Astrocyte (in vitro differentiated cells and primary cell): ENCODE measurements around the gene TEDC2. TPM values are rescaled to one million over a fixed set of nuclear protein-coding genes. Genes with fewer than 3 reads are reported as not detected.

ENCODE experiments used
- DNase-seq: peaks from one replicate; pipeline ENCODE4 v3.0.0-alpha.2; 2010; ENCODE audit warnings: low read depth
- FAIRE-seq: peaks from 2 replicates; lab custom pipeline; 2011; peaks lifted over from hg19 to GRCh38; lab: Jason Lieb, UNC
- H2AFZ ChIP-seq: 2 replicates; pipeline ENCODE4 v1.6.0; 2012; ENCODE audit warnings: low read depth, low read length, inconsistent platforms
- H3K27ac ChIP-seq: 2 replicates; pipeline ENCODE4 v1.5.1; 2011; ENCODE audit warnings: low read depth, low read length, inconsistent platforms
- H3K27me3 ChIP-seq: 2 replicates; pipeline ENCODE4 v1.6.0; 2011; ENCODE audit warnings: low read length, inconsistent platforms; ENCODE audit not compliant: insufficient read depth
- H3K36me3 ChIP-seq: 2 replicates; pipeline ENCODE4 v1.5.1; 2011; ENCODE audit warnings: low read length, inconsistent platforms; ENCODE audit not compliant: insufficient read depth
- H3K4me1 ChIP-seq: 2 replicates; pipeline ENCODE4 v1.5.1; 2011; ENCODE audit warnings: low read length, inconsistent platforms; ENCODE audit not compliant: insufficient read depth
- H3K4me2 ChIP-seq: 2 replicates; pipeline ENCODE4 v1.6.0; 2012; ENCODE audit warnings: low read length, inconsistent platforms
- H3K4me3 ChIP-seq: 2 replicates; pipeline ENCODE4 v1.5.1; 2011; ENCODE audit warnings: low read depth, mild to moderate bottlenecking, low read length, inconsistent platforms; ENCODE audit not compliant: insufficient read depth
- H3K79me2 ChIP-seq: 2 replicates; pipeline ENCODE4 v1.6.0; 2012; ENCODE audit warnings: mild to moderate bottlenecking, low read length, inconsistent platforms; ENCODE audit not compliant: insufficient read depth
- H3K9ac ChIP-seq: 2 replicates; pipeline ENCODE4 v1.6.0; 2012; ENCODE audit warnings: mild to moderate bottlenecking, low read length, inconsistent platforms
- H3K9me3 ChIP-seq: 2 replicates; pipeline ENCODE4 v1.5.1; 2012; ENCODE audit warnings: low read depth, mild to moderate bottlenecking, low read length, inconsistent platforms; ENCODE audit not compliant: insufficient read depth
- H4K20me1 ChIP-seq: 2 replicates; pipeline ENCODE4 v1.6.0; 2012; ENCODE audit warnings: low read length, inconsistent platforms; ENCODE audit not compliant: insufficient read depth
- H3K27ac Mint-ChIP-seq: one replicate; pipeline ENCODE4 v1.8.0; 2021; ENCODE audit warnings: mild to moderate bottlenecking, mixed read lengths; ENCODE audit not compliant: unreplicated experiment
- H3K27me3 Mint-ChIP-seq: one replicate; pipeline ENCODE4 v1.8.0; 2021; ENCODE audit warnings: low read depth, mixed read lengths; ENCODE audit not compliant: unreplicated experiment
- H3K36me3 Mint-ChIP-seq: one replicate; pipeline ENCODE4 v1.8.0; 2021; ENCODE audit warnings: low read depth, mixed read lengths; ENCODE audit not compliant: unreplicated experiment
- H3K4me1 Mint-ChIP-seq: one replicate; pipeline ENCODE4 v1.8.0; 2021; ENCODE audit warnings: low read depth, mixed read lengths; ENCODE audit not compliant: unreplicated experiment
- H3K4me3 Mint-ChIP-seq: one replicate; pipeline ENCODE4 v1.8.0; 2021; ENCODE audit warnings: mild to moderate bottlenecking, moderate library complexity, mixed read lengths; ENCODE audit not compliant: unreplicated experiment
- H3K9me3 Mint-ChIP-seq: one replicate; pipeline ENCODE4 v1.8.0; 2021; ENCODE audit warnings: mild to moderate bottlenecking, mixed read lengths; ENCODE audit not compliant: unreplicated experiment
- EZH2 ChIP-seq: IDR thresholded peaks from 2 replicates; pipeline ENCODE4 v1.6.1; 2012; ENCODE audit warnings: mild to moderate bottlenecking, low read length, inconsistent platforms; ENCODE audit not compliant: insufficient read depth
- total RNA-seq: library from RNA; stranded (reverse); gene quantifications from 2 replicates; pipeline ENCODE4 v1.2.1, GENCODE V29; 2021
- TF ChIP-seq, protein P1 (sequence below): IDR thresholded peaks from 2 replicates; pipeline ENCODE4 v1.5.1; 2011; ENCODE audit warnings: low read depth, mild to moderate bottlenecking, inconsistent platforms, low read length, moderate library complexity; ENCODE audit not compliant: insufficient read depth

The TEDC2 gene
- total RNA-seq, 1 donor from 2014 or later, result 6.0 TPM

DNA sequence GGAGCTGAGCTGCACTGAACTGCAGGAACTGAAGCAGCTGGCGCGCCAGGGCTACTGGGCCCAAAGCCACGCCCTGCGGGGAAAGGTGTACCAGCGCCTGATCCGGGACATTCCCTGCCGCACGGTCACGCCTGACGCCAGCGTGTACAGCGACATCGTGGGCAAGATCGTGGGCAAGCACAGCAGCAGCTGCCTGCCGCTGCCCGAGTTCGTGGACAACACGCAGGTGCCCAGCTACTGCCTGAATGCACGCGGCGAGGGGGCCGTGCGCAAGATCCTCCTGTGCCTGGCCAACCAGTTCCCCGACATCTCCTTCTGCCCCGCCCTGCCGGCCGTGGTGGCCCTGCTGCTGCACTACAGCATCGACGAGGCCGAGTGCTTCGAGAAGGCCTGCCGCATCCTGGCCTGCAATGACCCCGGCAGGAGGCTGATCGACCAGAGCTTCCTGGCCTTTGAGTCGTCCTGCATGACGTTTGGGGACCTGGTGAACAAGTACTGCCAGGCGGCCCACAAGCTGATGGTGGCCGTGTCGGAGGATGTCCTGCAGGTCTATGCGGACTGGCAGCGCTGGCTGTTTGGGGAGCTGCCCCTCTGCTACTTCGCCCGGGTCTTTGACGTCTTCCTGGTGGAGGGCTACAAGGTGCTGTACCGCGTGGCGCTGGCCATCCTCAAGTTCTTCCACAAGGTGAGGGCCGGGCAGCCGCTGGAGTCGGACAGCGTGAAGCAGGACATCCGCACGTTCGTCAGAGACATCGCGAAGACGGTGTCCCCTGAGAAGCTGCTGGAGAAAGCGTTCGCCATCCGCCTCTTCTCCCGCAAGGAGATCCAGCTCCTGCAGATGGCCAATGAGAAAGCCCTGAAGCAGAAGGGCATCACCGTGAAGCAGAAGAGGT lies 36.6 kb downstream of the TEDC2 start:
- no peaks in the 10 kb centered on the region for H3K27me3 ChIP-seq
- H3K27me3 Mint-ChIP-seq, result no peaks in the 10 kb centered on the region
- H4K20me1 ChIP-seq, result peaks cover 10% of the 10 kb centered on the region
- no peak for TF ChIP-seq EZH2
- TF ChIP-seq, protein P1, sequence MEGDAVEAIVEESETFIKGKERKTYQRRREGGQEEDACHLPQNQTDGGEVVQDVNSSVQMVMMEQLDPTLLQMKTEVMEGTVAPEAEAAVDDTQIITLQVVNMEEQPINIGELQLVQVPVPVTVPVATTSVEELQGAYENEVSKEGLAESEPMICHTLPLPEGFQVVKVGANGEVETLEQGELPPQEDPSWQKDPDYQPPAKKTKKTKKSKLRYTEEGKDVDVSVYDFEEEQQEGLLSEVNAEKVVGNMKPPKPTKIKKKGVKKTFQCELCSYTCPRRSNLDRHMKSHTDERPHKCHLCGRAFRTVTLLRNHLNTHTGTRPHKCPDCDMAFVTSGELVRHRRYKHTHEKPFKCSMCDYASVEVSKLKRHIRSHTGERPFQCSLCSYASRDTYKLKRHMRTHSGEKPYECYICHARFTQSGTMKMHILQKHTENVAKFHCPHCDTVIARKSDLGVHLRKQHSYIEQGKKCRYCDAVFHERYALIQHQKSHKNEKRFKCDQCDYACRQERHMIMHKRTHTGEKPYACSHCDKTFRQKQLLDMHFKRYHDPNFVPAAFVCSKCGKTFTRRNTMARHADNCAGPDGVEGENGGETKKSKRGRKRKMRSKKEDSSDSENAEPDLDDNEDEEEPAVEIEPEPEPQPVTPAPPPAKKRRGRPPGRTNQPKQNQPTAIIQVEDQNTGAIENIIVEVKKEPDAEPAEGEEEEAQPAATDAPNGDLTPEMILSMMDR, result no peak
- no peaks in the 10 kb centered on the region for H3K9me3 ChIP-seq
- H3K79me2 ChIP-seq, result no peaks in the 10 kb centered on the region
- no peaks in the 10 kb centered on the region for H3K36me3 ChIP-seq
- no peak overlapping the region for H3K4me3 Mint-ChIP-seq
- H3K4me3 ChIP-seq, result no peak overlapping the region
- FAIRE-seq, result no peak
- H3K9me3 Mint-ChIP-seq, result no peaks in the 10 kb centered on the region
- peaks cover 5% of the 10 kb centered on the region for H3K36me3 Mint-ChIP-seq
- H3K27ac Mint-ChIP-seq, result no peak overlapping the region
- H3K4me1 ChIP-seq, result no peaks in the 10 kb centered on the region
- H3K4me1 Mint-ChIP-seq, result no peaks in the 10 kb centered on the region
- no peak overlapping the region for H3K9ac ChIP-seq
- no peak overlapping the region for H2AFZ ChIP-seq
- H3K27ac ChIP-seq, result no peak overlapping the region
- DNase-seq, result no peak
- H3K4me2 ChIP-seq, result no peak overlapping the region

DNA sequence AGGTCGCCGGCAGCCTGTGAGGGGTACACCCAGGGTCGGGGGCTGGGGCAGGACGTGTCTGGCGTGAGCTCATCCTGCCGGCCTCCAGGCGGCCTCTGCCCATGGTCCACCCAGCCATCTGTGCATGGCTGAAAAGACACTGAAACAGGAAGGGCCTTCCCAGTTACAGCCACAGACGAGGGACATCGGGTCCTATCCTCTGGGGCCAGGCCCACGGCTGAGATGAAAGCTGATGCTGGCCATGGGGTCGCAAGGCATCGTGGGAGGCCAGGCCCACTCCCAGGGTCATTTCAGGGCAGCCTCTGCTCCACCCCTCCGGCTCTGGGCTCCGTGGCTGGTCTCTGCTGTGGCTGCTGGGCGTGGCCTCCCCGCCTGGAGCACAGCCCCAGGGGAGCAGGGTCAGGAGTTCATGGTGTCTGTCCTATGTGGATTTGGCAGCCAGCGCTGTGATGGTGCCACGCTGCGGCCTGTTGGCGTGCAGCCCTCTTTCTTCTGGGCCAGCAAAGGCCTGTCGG lies 37.3 kb downstream of the TEDC2 start:
- Mint-ChIP-seq H3K9me3 (no peaks in the 10 kb centered on the region), H3K36me3 (peaks cover 5% of the 10 kb centered on the region), H3K4me3 (no peak overlapping the region), H3K27ac (no peak overlapping the region), H3K4me1 (no peaks in the 10 kb centered on the region), H3K27me3 (no peaks in the 10 kb centered on the region)
- no peaks in the 10 kb centered on the region for H3K27me3 ChIP-seq
- FAIRE-seq (no peak), DNase-seq (no peak)
- H2AFZ ChIP-seq, result no peak overlapping the region
- TF ChIP-seq, protein P1, result no peak
- no peak for TF ChIP-seq EZH2
- no peaks in the 10 kb centered on the region for H3K36me3 ChIP-seq
- H3K27ac ChIP-seq, result no peak overlapping the region
- no peaks in the 10 kb centered on the region for H3K4me1 ChIP-seq
- no peak overlapping the region for H3K9ac ChIP-seq
- no peak overlapping the region for H3K4me3 ChIP-seq
- peaks cover 12% of the 10 kb centered on the region for H4K20me1 ChIP-seq
- H3K79me2 ChIP-seq, result no peaks in the 10 kb centered on the region
- no peak overlapping the region for H3K4me2 ChIP-seq
- H3K9me3 ChIP-seq, result no peaks in the 10 kb centered on the region
